Kidney epithelial cell (primary cell): ENCODE measurements around the gene ABCA4. TPM values are rescaled to one million over a fixed set of nuclear protein-coding genes. Genes with fewer than 3 reads are reported as not detected.
A peak's percentile ranks its signal among the peaks of the same experiment; 100 is the strongest.

Experiments used
- DNase-seq: peaks from one replicate; pipeline ENCODE4 v3.0.0-alpha.2; 2010; ENCODE audit warnings: low read depth
- H3K27me3 ChIP-seq: 2 replicates; pipeline ENCODE4 v1.6.0; 2011; ENCODE audit warnings: low read length; ENCODE audit not compliant: control insufficient read depth, insufficient read depth
- H3K36me3 ChIP-seq: 2 replicates; pipeline ENCODE4 v1.5.1; 2011; ENCODE audit warnings: low read length; ENCODE audit not compliant: control insufficient read depth, insufficient read depth
- H3K4me3 ChIP-seq: 2 replicates; pipeline ENCODE4 v1.5.1; 2011; ENCODE audit warnings: low read depth, mild to moderate bottlenecking, control low read depth, low read length
- CTCF ChIP-seq: IDR thresholded peaks from 2 replicates; pipeline ENCODE4 v1.5.1; 2011; ENCODE audit warnings: mild to moderate bottlenecking, moderate library complexity, low read length, control low read depth, inconsistent platforms; ENCODE audit not compliant: insufficient read depth, poor library complexity, severe bottlenecking
- total RNA-seq: library from RNA; depleted of rRNA; stranded (reverse); fragments of >200 nt; gene quantifications from 2 replicates; pipeline ENCODE4 v1.2.3, GENCODE V29; 2015

The ABCA4 gene
- total RNA-seq, 1 donor from 2014 or later = not detected

- no peak for TF ChIP-seq CTCF
- DNase-seq = no peak
- H3K27me3 ChIP-seq = no peaks in the 10 kb centered on the region
- no peak overlapping the region for H3K4me3 ChIP-seq
- no peaks in the 10 kb centered on the region for H3K36me3 ChIP-seq
These were observed 49.0 kb downstream of the ABCA4 start for GRCh38 chr1:94071976-94072375.

DNA sequence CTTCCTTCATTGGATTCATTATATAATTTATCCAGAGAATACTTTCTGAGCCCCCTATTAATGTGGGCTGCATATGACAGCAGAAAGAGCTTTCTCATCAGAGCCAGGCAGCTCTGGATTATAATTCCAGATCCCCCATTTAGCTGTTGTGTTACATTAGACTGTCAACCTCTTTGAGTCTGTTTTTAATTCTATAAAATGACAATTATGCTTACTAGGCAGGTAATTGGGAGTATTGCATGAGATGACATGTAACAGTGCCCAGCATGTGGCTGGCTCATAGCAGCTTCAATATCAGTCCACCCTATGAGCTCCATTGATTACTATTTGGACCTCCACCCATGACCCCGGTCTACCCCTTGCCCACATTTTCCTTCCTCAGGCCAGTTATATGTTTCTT lies 49.6 kb downstream of the ABCA4 start:
- no peak for TF ChIP-seq CTCF
- Histone ChIP-seq H3K27me3 (no peaks in the 10 kb centered on the region), H3K36me3 (no peaks in the 10 kb centered on the region), H3K4me3 (no peak overlapping the region)
- no peak for DNase-seq

GRCh38 chr1:94070865-94071264 lies 50.1 kb downstream of the ABCA4 start:
- H3K27me3 ChIP-seq = no peaks in the 10 kb centered on the region
- no peak overlapping the region for H3K4me3 ChIP-seq
- TF ChIP-seq CTCF = no peak
- no peak for DNase-seq
- no peaks in the 10 kb centered on the region for H3K36me3 ChIP-seq

DNA sequence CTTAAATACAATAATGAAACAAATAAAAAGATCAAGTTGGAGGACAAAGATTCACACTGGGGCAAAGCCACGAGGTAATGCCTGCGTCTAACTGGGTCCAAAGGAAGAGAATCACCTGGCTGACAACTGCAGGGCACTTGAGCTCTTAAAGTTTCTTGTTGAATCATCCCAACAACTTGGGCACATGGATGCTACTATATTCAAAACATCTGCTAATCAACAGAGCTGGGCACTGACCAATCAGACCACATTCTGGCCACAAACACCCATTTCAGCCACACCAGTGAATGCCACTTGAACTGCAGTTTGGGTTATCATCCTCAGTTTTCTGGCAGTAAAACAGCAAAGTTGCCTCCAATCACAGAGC lies 51.0 kb downstream of the ABCA4 start:
- no peak for TF ChIP-seq CTCF
- no peak overlapping the region for H3K4me3 ChIP-seq
- H3K27me3 ChIP-seq = no peaks in the 10 kb centered on the region
- no peak for DNase-seq
- H3K36me3 ChIP-seq = no peaks in the 10 kb centered on the region

DNA sequence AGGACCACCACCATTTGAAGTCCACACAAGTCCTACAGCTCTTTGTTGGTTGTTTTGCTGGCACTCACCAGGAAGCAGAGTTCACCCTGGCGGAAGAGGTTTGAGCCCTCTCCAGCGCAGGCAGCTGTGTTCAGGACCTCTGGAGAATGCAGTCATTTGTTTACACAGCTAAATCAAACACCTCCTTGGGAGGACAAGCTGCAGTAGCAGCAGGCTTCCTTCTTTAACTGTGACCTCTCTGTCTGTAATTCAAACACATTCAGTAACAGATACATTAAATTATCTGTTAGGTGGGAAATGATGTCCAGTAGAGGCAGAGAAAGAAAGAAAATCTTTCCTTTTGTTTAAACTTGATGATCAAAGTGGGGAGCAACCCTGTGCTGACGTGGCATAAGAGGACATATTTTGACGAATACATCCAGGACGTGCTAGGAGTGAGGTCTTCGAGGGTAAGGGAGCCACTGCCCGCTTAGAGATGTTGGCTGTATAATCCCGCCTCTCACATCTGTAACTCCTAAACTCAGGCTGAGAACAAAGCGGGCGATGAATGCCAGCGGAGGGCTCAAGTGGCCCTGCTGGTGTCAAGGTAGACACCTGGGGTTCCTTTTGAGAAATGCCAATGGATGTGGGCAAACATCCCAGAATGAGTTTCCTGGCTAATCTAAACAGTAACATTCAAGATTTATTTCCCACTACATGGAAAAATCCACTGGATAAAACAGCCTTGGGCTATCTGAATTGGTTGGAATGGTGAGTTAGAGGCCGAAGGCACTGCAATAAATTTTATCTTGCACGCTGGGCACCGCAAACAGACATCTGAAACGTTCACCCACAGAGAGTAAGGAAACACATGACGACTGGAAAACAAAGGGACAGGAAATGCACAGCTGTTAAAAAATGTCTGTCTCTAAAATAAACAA lies 51.7 kb downstream of the ABCA4 start:
- Histone ChIP-seq H3K27me3 (no peaks in the 10 kb centered on the region), H3K4me3 (no peak overlapping the region), H3K36me3 (no peaks in the 10 kb centered on the region)
- peak; percentile 55 for DNase-seq
- no peak for TF ChIP-seq CTCF
